Liver (tissue), 9 donors: Measurements from ENCODE around the gene SLC24A3. TPM values are rescaled to one million over a fixed set of nuclear protein-coding genes. Genes with fewer than 3 reads are reported as not detected.

Experiments used
- DNase-seq: peaks from one replicate; pipeline ENCODE4 v3.0.0-alpha.2; 2017; ENCODE audit warnings: low spot score
- H3K27ac ChIP-seq, 2 donors: one replicate each; pipeline ENCODE4 v1.7.0; 2013; ENCODE audit warnings: inconsistent platforms in 2 of 2, low read length in 2 of 2, control low read depth in 1 of 2, low read depth in 1 of 2, mild to moderate bottlenecking in 1 of 2
- H3K27me3 ChIP-seq, 4 donors: one replicate each; pipeline versions ENCODE4 v1.6.1 to v1.7.0; 2013; ENCODE audit warnings: low read length in 3 of 4, inconsistent platforms in 1 of 4, mild to moderate bottlenecking in 1 of 4, moderate library complexity in 1 of 4; ENCODE audit not compliant: control insufficient read depth in 4 of 4, insufficient read depth in 4 of 4
- H3K36me3 ChIP-seq, 4 donors: one replicate each; pipeline versions ENCODE4 v1.6.1 to v1.7.0; 2013; ENCODE audit warnings: low read length in 3 of 4, mild to moderate bottlenecking in 3 of 4, low read depth in 1 of 4, moderate library complexity in 1 of 4; ENCODE audit not compliant: control insufficient read depth in 4 of 4, insufficient read depth in 3 of 4
- H3K4me1 ChIP-seq, 4 donors: one replicate each; pipeline versions ENCODE4 v1.6.1 to v1.7.0; 2013; ENCODE audit warnings: low read length in 3 of 4, mild to moderate bottlenecking in 3 of 4, moderate library complexity in 1 of 4; ENCODE audit not compliant: control insufficient read depth in 4 of 4, insufficient read depth in 4 of 4
- H3K4me3 ChIP-seq, 3 donors: one replicate each; pipeline versions ENCODE4 v1.6.1 to v1.7.0; 2013; ENCODE audit warnings: low read length in 3 of 3, control low read depth in 1 of 3, low read depth in 1 of 3, mild to moderate bottlenecking in 1 of 3
- H3K9ac ChIP-seq, 2 donors: one replicate each; pipeline ENCODE4 v1.7.0; 2013; ENCODE audit warnings: low read length in 2 of 2, mild to moderate bottlenecking in 2 of 2, moderate library complexity in 2 of 2, control low read depth in 1 of 2, low read depth in 1 of 2
- H3K9me3 ChIP-seq, 4 donors: one replicate each; pipeline versions ENCODE4 v1.6.1 to v1.7.0; 2013; ENCODE audit warnings: low read length in 3 of 4; ENCODE audit not compliant: control insufficient read depth in 4 of 4
- ATF3 ChIP-seq: IDR thresholded peaks from 2 replicates; pipeline ENCODE4 v1.6.1; 2016; ENCODE audit warnings: antibody characterized with exemption
- CTCF ChIP-seq: fragments of 150-350 bp; IDR thresholded peaks from 2 replicates; pipeline ENCODE4 v1.5.1; 2017; ENCODE audit warnings: improper control_type of control experiment, low read depth, low read length; ENCODE audit not compliant: missing input control
- EGR1 ChIP-seq, 2 donors: IDR thresholded peaks; 2 replicates each; pipeline ENCODE4 v1.6.1; 2016 to 2018; ENCODE audit warnings: antibody characterized with exemption in 2 of 2, low read depth in 2 of 2
- FOXA1 ChIP-seq: IDR thresholded peaks from 2 replicates; pipeline ENCODE4 v1.6.1; 2016; ENCODE audit warnings: antibody characterized with exemption
- FOXA2 ChIP-seq: IDR thresholded peaks from 2 replicates; pipeline ENCODE4 v1.6.1; 2016; ENCODE audit warnings: antibody characterized with exemption
- GABPA ChIP-seq, 2 donors: IDR thresholded peaks in 1 of 2; conservative IDR thresholded peaks in 1 of 2; 2 replicates each; pipeline ENCODE4 v1.6.1; 2016; ENCODE audit warnings: antibody characterized with exemption in 2 of 2, mild to moderate bottlenecking in 1 of 2, moderate library complexity in 1 of 2
- HNF4A ChIP-seq, 2 donors: conservative IDR thresholded peaks; 2 replicates each; pipeline ENCODE4 v1.6.1; 2016; ENCODE audit warnings: antibody characterized with exemption in 2 of 2, mild to moderate bottlenecking in 2 of 2
- HNF4G ChIP-seq: IDR thresholded peaks from 2 replicates; pipeline ENCODE4 v1.6.1; 2016; ENCODE audit warnings: antibody characterized with exemption
- JUND ChIP-seq, 2 donors: IDR thresholded peaks; 2 replicates each; pipeline ENCODE4 v1.6.1; 2016; ENCODE audit warnings: antibody characterized with exemption in 2 of 2
- MAX ChIP-seq: IDR thresholded peaks from 2 replicates; pipeline ENCODE4 v1.6.1; 2016; ENCODE audit warnings: antibody characterized with exemption
- NR2F2 ChIP-seq: IDR thresholded peaks from 2 replicates; pipeline ENCODE4 v1.6.1; 2016; ENCODE audit warnings: antibody characterized with exemption
- RAD21 ChIP-seq, 2 donors: IDR thresholded peaks; 2 replicates each; pipeline ENCODE4 v1.6.1; 2016; ENCODE audit warnings: antibody characterized with exemption in 2 of 2, mild to moderate bottlenecking in 2 of 2
- REST ChIP-seq: IDR thresholded peaks from 2 replicates; pipeline ENCODE4 v1.6.1; 2016; ENCODE audit warnings: antibody characterized with exemption, mild to moderate bottlenecking
- SP1 ChIP-seq: IDR thresholded peaks from 2 replicates; pipeline ENCODE4 v1.6.1; 2018; ENCODE audit warnings: antibody characterized with exemption, mild to moderate bottlenecking
- TAF1 ChIP-seq: conservative IDR thresholded peaks from 2 replicates; pipeline ENCODE4 v1.6.1; 2016; ENCODE audit warnings: antibody characterized with exemption, mild to moderate bottlenecking
- YY1 ChIP-seq: IDR thresholded peaks from 2 replicates; pipeline ENCODE4 v1.6.1; 2016; ENCODE audit warnings: antibody characterized with exemption, mild to moderate bottlenecking
- WGBS: extraction: QIAGEN DNeasy Blood & Tissue Kit; methylation state at CpG from one replicate; pipeline ENCODE4 v1.1.7; 2013; 5-methylcytosine and 5-hydroxymethylcytosine counted together
- polyA plus RNA-seq, 2 donors: library from polyadenylated mRNA; stranded (reverse) in 1 of 2; unstranded in 1 of 2; fragments of 200-250 nt in 1 of 2; fragments of >200 nt in 1 of 2; fragmentation: Nextera tagmentation in 1 of 2; extraction: Ambion mirVana in 1 of 2; gene quantifications; one replicate each; pipeline versions ENCODE4 v1.2.1 to v1.2.3, GENCODE V29; 2013 to 2015
- total RNA-seq, 2 donors: library from RNA; depleted of rRNA; stranded (reverse); fragments of >200 nt; gene quantifications; one replicate each; pipeline ENCODE4 v1.2.3, GENCODE V29; 2014
- donor health status: healthy.
- donor health status: healthy.
- donor health status: healthy.
- donor health status: healthy.
- donor health status: healthy.

Gene SLC24A3
- total and polyA plus RNA-seq, 4 donors, result 0.28 to 1.8 (median 0.46) TPM

GRCh38 chr20:19430641-19431315 lies 218.3 kb downstream of the SLC24A3 start:
- peaks cover 0 to 6% (median 0%) of the 10 kb centered on the region in 4 donors for H3K27me3 ChIP-seq
- TF ChIP-seq RAD21 (IDR thresholded peaks at IDR 0.05), result no peak
- TF ChIP-seq GABPA (IDR thresholded peaks at IDR 0.05 in 1 of 2, conservative IDR thresholded peaks at IDR 0.05 in 1 of 2), result no peak
- no peak for TF ChIP-seq REST
- no peak for TF ChIP-seq JUND (IDR thresholded peaks at IDR 0.05)
- no peak for TF ChIP-seq FOXA2
- no peak for TF ChIP-seq HNF4A (conservative IDR thresholded peaks at IDR 0.05)
- TF ChIP-seq SP1, result no peak
- no peak for TF ChIP-seq MAX
- TF ChIP-seq FOXA1, result no peak
- TF ChIP-seq CTCF, result no peak
- no peak for TF ChIP-seq NR2F2
- TF ChIP-seq ATF3, result no peak
- no peak for TF ChIP-seq TAF1
- no peak for TF ChIP-seq YY1
- no peak for TF ChIP-seq EGR1 (IDR thresholded peaks at IDR 0.05; ENCODE audit: low read depth in 2 of 2)
- no peak overlapping the region for H3K27ac ChIP-seq
- H3K4me1 ChIP-seq, result no peaks in the 10 kb centered on the region
- 87% methylated on average over 5 of the region's 5 CpGs for WGBS
- no peak overlapping the region for H3K4me3 ChIP-seq
- H3K9me3 ChIP-seq, result no peaks in the 10 kb centered on the region
- DNase-seq, result no peak
- H3K9ac ChIP-seq, result no peak overlapping the region
- H3K36me3 ChIP-seq, result no peaks in the 10 kb centered on the region

- H3K4me3 ChIP-seq, result no peak overlapping the region
- TF ChIP-seq HNF4G (no peak), NR2F2 (no peak), FOXA1 (no peak), MAX (no peak), REST (no peak), TAF1 (no peak), SP1 (no peak), JUND (IDR thresholded peaks at IDR 0.05) (no peak), ATF3 (no peak), CTCF (no peak), EGR1 (IDR thresholded peaks at IDR 0.05; ENCODE audit: low read depth in 2 of 2) (no peak)
- H3K27me3 ChIP-seq, result peaks cover 0 to 6% (median 0%) of the 10 kb centered on the region in 4 donors
- no peak overlapping the region for H3K27ac ChIP-seq
- no peaks in the 10 kb centered on the region for H3K4me1 ChIP-seq
- H3K9me3 ChIP-seq, result no peaks in the 10 kb centered on the region
- 58% methylated on average over 4 of the region's 4 CpGs for WGBS
- H3K9ac ChIP-seq, result no peak overlapping the region
- H3K36me3 ChIP-seq, result no peaks in the 10 kb centered on the region
- DNase-seq, result peak; percentile 46
Observed at GRCh38 chr20:19431316-19431700, 218.9 kb downstream of the SLC24A3 start.
